Activated CD8-positive, alpha-beta memory T cell treated with anti-CD3 and anti-CD28 coated beads, Interleukin-2, amount 10 ng/mL, durations not matched to agents 7 days and 5 days (primary cell): ENCODE measurements around the gene MYL3. TPM values are rescaled to one million over a fixed set of nuclear protein-coding genes. Genes with fewer than 3 reads are reported as not detected.
A peak's percentile ranks its signal among the peaks of the same experiment; 100 is the strongest.

ENCODE experiments used
- ATAC-seq: fragments of 150-1000 bp; cut with Tn5 transposase; one replicate; pipeline ENCODE4 v1.10.0; 2021; ENCODE audit warnings: moderate library complexity
- CTCF ChIA-PET: fragments of 350-600 bp; sonication (Branson Sonifier 250); formaldehyde crosslinking; loops from one replicate; lab custom pipeline; 2021; ENCODE audit warnings: antibody characterized with exemption; lab: Charles Lee
- DNase-seq: peaks from one replicate; pipeline ENCODE4 v3.0.0-alpha.2; 2020
- H3K27ac Mint-ChIP-seq: one replicate; pipeline ENCODE4 v1.8.0; 2021; ENCODE audit warnings: mild to moderate bottlenecking, mixed read lengths
- H3K27me3 Mint-ChIP-seq: one replicate; pipeline ENCODE4 v1.8.0; 2021; ENCODE audit warnings: mixed read lengths
- H3K36me3 Mint-ChIP-seq: one replicate; pipeline ENCODE4 v1.8.0; 2021; ENCODE audit warnings: mild to moderate bottlenecking, mixed read lengths
- H3K4me1 Mint-ChIP-seq: one replicate; pipeline ENCODE4 v1.8.0; 2021; ENCODE audit warnings: mixed read lengths
- H3K4me3 Mint-ChIP-seq: one replicate; pipeline ENCODE4 v1.8.0; 2021; ENCODE audit warnings: mild to moderate bottlenecking, moderate library complexity, mixed read lengths
- H3K9me3 Mint-ChIP-seq: one replicate; pipeline ENCODE4 v1.8.0; 2022; ENCODE audit warnings: low read depth, mixed read lengths
- total RNA-seq, 2 experiments: library from RNA; stranded (reverse); gene quantifications; one replicate each; pipeline ENCODE4 v1.2.3, GENCODE V29; 2021

The MYL3 gene
- total RNA-seq, 2 experiments from 2014 or later, result not detected

- peak; percentile 90 for ATAC-seq
- H3K27ac Mint-ChIP-seq, result no peak overlapping the region
- peaks cover 4% of the 10 kb centered on the region for H3K4me1 Mint-ChIP-seq
- DNase-seq, result peak; percentile 72
- H3K27me3 Mint-ChIP-seq, result peaks cover 29% of the 10 kb centered on the region
- no peaks in the 10 kb centered on the region for H3K36me3 Mint-ChIP-seq
- CTCF ChIA-PET, result interaction anchor here (0.7 to 1.7 kb wide), 7 partner anchors 9 to 126 kb away, joined by 3 to 7 read pairs (median 4); no protein-coding TSS in a partner anchor
- H3K9me3 Mint-ChIP-seq, result peaks cover 5% of the 10 kb centered on the region
- H3K4me3 Mint-ChIP-seq, result peak overlapping the region; percentile 58
These were observed 17.2 kb downstream of the MYL3 start for GRCh38 chr3:46845860-46846623.

GRCh38 chr3:46845397-46845859, 17.8 kb downstream of the MYL3 start:
- Mint-ChIP-seq H3K27me3 (peaks cover 34% of the 10 kb centered on the region), H3K36me3 (peaks cover 2% of the 10 kb centered on the region), H3K4me1 (peaks cover 4% of the 10 kb centered on the region), H3K9me3 (peaks cover 7% of the 10 kb centered on the region), H3K27ac (no peak overlapping the region), H3K4me3 (peak overlapping the region; percentile 58)
- CTCF ChIA-PET, result interaction anchor here (0.7 to 1.7 kb wide), 7 partner anchors 8 to 125 kb away, joined by 3 to 7 read pairs (median 4); no protein-coding TSS in a partner anchor
- DNase-seq (no peak), ATAC-seq (no peak)

- Mint-ChIP-seq H3K4me1 (peaks cover 4% of the 10 kb centered on the region), H3K9me3 (peaks cover 9% of the 10 kb centered on the region), H3K27ac (no peak overlapping the region), H3K36me3 (peaks cover 4% of the 10 kb centered on the region), H3K27me3 (peaks cover 36% of the 10 kb centered on the region), H3K4me3 (no peak overlapping the region)
- no peak for ATAC-seq
- peak; percentile 38 for DNase-seq
- CTCF ChIA-PET, result interaction anchor here (0.7 to 1.6 kb wide), 4 partner anchors 32 to 125 kb away, joined by 3 to 7 read pairs (median 5); no protein-coding TSS in a partner anchor
These were observed 18.3 kb downstream of the MYL3 start for GRCh38 chr3:46844881-46845312.

GRCh38 chr3:46844397-46844796, 18.8 kb downstream of the MYL3 start:
- peaks cover 5% of the 10 kb centered on the region for H3K36me3 Mint-ChIP-seq
- no peak for ATAC-seq
- H3K9me3 Mint-ChIP-seq, result peaks cover 11% of the 10 kb centered on the region
- H3K27ac Mint-ChIP-seq, result no peak overlapping the region
- peaks cover 36% of the 10 kb centered on the region for H3K27me3 Mint-ChIP-seq
- no peak overlapping the region for H3K4me3 Mint-ChIP-seq
- CTCF ChIA-PET, result no interaction called here
- peak; percentile 38 for DNase-seq
- peaks cover 4% of the 10 kb centered on the region for H3K4me1 Mint-ChIP-seq

GRCh38 chr3:46843508-46843907, 19.7 kb downstream of the MYL3 start:
- CTCF ChIA-PET, result no interaction called here
- H3K4me3 Mint-ChIP-seq, result no peak overlapping the region
- peaks cover 17% of the 10 kb centered on the region for H3K9me3 Mint-ChIP-seq
- H3K36me3 Mint-ChIP-seq, result peaks cover 9% of the 10 kb centered on the region
- no peak overlapping the region for H3K27ac Mint-ChIP-seq
- peaks cover 36% of the 10 kb centered on the region for H3K27me3 Mint-ChIP-seq
- peaks cover 4% of the 10 kb centered on the region for H3K4me1 Mint-ChIP-seq
- DNase-seq (peak; percentile 18), ATAC-seq (no peak)

- Mint-ChIP-seq H3K9me3 (peaks cover 20% of the 10 kb centered on the region), H3K4me3 (no peak overlapping the region), H3K27ac (no peak overlapping the region), H3K4me1 (peaks cover 2% of the 10 kb centered on the region), H3K27me3 (peaks cover 40% of the 10 kb centered on the region), H3K36me3 (peaks cover 12% of the 10 kb centered on the region)
- DNase-seq (no peak), ATAC-seq (no peak)
- CTCF ChIA-PET, result no interaction called here
These were observed 22.8 kb downstream of the MYL3 start for GRCh38 chr3:46840491-46840890.

- H3K27ac Mint-ChIP-seq, result no peak overlapping the region
- H3K4me1 Mint-ChIP-seq, result no peaks in the 10 kb centered on the region
- ATAC-seq (no peak), DNase-seq (no peak)
- CTCF ChIA-PET, result no interaction called here
- H3K27me3 Mint-ChIP-seq, result peaks cover 30% of the 10 kb centered on the region
- no peak overlapping the region for H3K4me3 Mint-ChIP-seq
- H3K36me3 Mint-ChIP-seq, result peaks cover 12% of the 10 kb centered on the region
- H3K9me3 Mint-ChIP-seq, result peaks cover 20% of the 10 kb centered on the region
These were observed 24.9 kb downstream of the MYL3 start for GRCh38 chr3:46838301-46838700.

- Mint-ChIP-seq H3K9me3 (peaks cover 14% of the 10 kb centered on the region), H3K36me3 (peaks cover 10% of the 10 kb centered on the region), H3K27me3 (peaks cover 6% of the 10 kb centered on the region), H3K4me3 (no peak overlapping the region), H3K27ac (no peak overlapping the region), H3K4me1 (no peaks in the 10 kb centered on the region)
- peak; percentile 26 for DNase-seq
- CTCF ChIA-PET, result no interaction called here
- ATAC-seq, result no peak
These were observed 27.8 kb downstream of the MYL3 start for GRCh38 chr3:46835491-46835890.

GRCh38 chr3:46835054-46835453, 28.2 kb downstream of the MYL3 start:
- peaks cover 7% of the 10 kb centered on the region for H3K36me3 Mint-ChIP-seq
- H3K4me3 Mint-ChIP-seq, result no peak overlapping the region
- DNase-seq (peak; percentile 15), ATAC-seq (no peak)
- CTCF ChIA-PET, result no interaction called here
- H3K27me3 Mint-ChIP-seq, result peaks cover 3% of the 10 kb centered on the region
- H3K9me3 Mint-ChIP-seq, result peaks cover 10% of the 10 kb centered on the region
- H3K27ac Mint-ChIP-seq, result no peak overlapping the region
- H3K4me1 Mint-ChIP-seq, result no peaks in the 10 kb centered on the region

- Mint-ChIP-seq H3K9me3 (peaks cover 3% of the 10 kb centered on the region), H3K27ac (no peak overlapping the region), H3K4me3 (no peak overlapping the region), H3K4me1 (peaks cover 1% of the 10 kb centered on the region), H3K27me3 (peaks cover 3% of the 10 kb centered on the region), H3K36me3 (peaks cover 4% of the 10 kb centered on the region)
- DNase-seq (peak; percentile 34), ATAC-seq (no peak)
- CTCF ChIA-PET, result no interaction called here
These were observed 29.6 kb downstream of the MYL3 start for GRCh38 chr3:46833346-46834300.

- Mint-ChIP-seq H3K4me1 (peaks cover 3% of the 10 kb centered on the region), H3K9me3 (no peaks in the 10 kb centered on the region), H3K36me3 (no peaks in the 10 kb centered on the region), H3K4me3 (no peak overlapping the region), H3K27ac (no peak overlapping the region), H3K27me3 (no peaks in the 10 kb centered on the region)
- no peak for DNase-seq
- ATAC-seq, result no peak
- CTCF ChIA-PET, result interaction anchor here (1.0 kb wide), 1 partner anchor 343 kb away, joined by 3 read pairs; no protein-coding TSS in a partner anchor
These were observed 31.4 kb downstream of the MYL3 start for GRCh38 chr3:46831841-46832240.

GRCh38 chr3:46831316-46831715, 31.9 kb downstream of the MYL3 start:
- Mint-ChIP-seq H3K36me3 (no peaks in the 10 kb centered on the region), H3K27me3 (no peaks in the 10 kb centered on the region), H3K9me3 (no peaks in the 10 kb centered on the region), H3K27ac (no peak overlapping the region), H3K4me3 (no peak overlapping the region), H3K4me1 (peaks cover 3% of the 10 kb centered on the region)
- CTCF ChIA-PET, result interaction anchor here (1.0 kb wide), 1 partner anchor 343 kb away, joined by 3 read pairs; no protein-coding TSS in a partner anchor
- peak; percentile 19 for DNase-seq
- no peak for ATAC-seq

- CTCF ChIA-PET, result interaction anchor here (1.0 kb wide), 1 partner anchor 342 kb away, joined by 3 read pairs; no protein-coding TSS in a partner anchor
- Mint-ChIP-seq H3K4me3 (no peak overlapping the region), H3K27me3 (no peaks in the 10 kb centered on the region), H3K4me1 (peaks cover 3% of the 10 kb centered on the region), H3K9me3 (no peaks in the 10 kb centered on the region), H3K27ac (no peak overlapping the region), H3K36me3 (no peaks in the 10 kb centered on the region)
- peak; percentile 26 for DNase-seq
- no peak for ATAC-seq
These were observed 32.4 kb downstream of the MYL3 start for GRCh38 chr3:46830801-46831200.
